ENCODE data around the gene HOXB7.

- no peak for TF ChIP-seq CTCF (conservative IDR thresholded peaks at IDR 0.05; ENCODE audit: low read depth in 2 of 2)
- no peak for TF ChIP-seq REST (IDR thresholded peaks at IDR 0.05; ENCODE audit: unreplicated experiment)
- no peak for TF ChIP-seq POLR2AphosphoS5 (IDR thresholded peaks at IDR 0.05; ENCODE audit: low read depth)
- peak; percentile 97 for TF ChIP-seq EZH2 (IDR thresholded peaks at IDR 0.05; ENCODE audit: low read depth, unreplicated experiment)
- TF ChIP-seq STAT1 (IDR thresholded peaks at IDR 0.05; ENCODE audit: unreplicated experiment): no peak
- TF ChIP-seq, protein P1, sequence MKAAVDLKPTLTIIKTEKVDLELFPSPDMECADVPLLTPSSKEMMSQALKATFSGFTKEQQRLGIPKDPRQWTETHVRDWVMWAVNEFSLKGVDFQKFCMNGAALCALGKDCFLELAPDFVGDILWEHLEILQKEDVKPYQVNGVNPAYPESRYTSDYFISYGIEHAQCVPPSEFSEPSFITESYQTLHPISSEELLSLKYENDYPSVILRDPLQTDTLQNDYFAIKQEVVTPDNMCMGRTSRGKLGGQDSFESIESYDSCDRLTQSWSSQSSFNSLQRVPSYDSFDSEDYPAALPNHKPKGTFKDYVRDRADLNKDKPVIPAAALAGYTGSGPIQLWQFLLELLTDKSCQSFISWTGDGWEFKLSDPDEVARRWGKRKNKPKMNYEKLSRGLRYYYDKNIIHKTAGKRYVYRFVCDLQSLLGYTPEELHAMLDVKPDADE (IDR thresholded peaks at IDR 0.05): no peak
- TF ChIP-seq EZH2phosphoT487 (IDR thresholded peaks at IDR 0.05; ENCODE audit: unreplicated experiment): no peak
- TF ChIP-seq ZNF331 (CRISPR knock-in tag; IDR thresholded peaks at IDR 0.05; ENCODE audit: low read depth): no peak
- TF ChIP-seq JUNB (IDR thresholded peaks at IDR 0.05; ENCODE audit: unreplicated experiment): no peak
- TF ChIP-seq ZNF114 (CRISPR knock-in tag; IDR thresholded peaks at IDR 0.05): no peak
- no peak for TF ChIP-seq CREB1 (CRISPR knock-in tag; IDR thresholded peaks at IDR 0.05; ENCODE audit: low read depth)
Measured at GRCh38 chr17:48605991-48606891, 4.6 kb downstream of the HOXB7 start.

Data from GM23338 (cell line).